ENCODE measurements around the gene ABCC1. TPM values are rescaled to one million over a fixed set of nuclear protein-coding genes. Genes with fewer than 3 reads are reported as not detected.

The ABCC1 gene
- total and polyA plus RNA-seq, 2 of the 8 experiments (the other 6 are each of a cell fraction or from before 2014, with no cell fraction given), result 42.6 to 66.8 TPM

DNA sequence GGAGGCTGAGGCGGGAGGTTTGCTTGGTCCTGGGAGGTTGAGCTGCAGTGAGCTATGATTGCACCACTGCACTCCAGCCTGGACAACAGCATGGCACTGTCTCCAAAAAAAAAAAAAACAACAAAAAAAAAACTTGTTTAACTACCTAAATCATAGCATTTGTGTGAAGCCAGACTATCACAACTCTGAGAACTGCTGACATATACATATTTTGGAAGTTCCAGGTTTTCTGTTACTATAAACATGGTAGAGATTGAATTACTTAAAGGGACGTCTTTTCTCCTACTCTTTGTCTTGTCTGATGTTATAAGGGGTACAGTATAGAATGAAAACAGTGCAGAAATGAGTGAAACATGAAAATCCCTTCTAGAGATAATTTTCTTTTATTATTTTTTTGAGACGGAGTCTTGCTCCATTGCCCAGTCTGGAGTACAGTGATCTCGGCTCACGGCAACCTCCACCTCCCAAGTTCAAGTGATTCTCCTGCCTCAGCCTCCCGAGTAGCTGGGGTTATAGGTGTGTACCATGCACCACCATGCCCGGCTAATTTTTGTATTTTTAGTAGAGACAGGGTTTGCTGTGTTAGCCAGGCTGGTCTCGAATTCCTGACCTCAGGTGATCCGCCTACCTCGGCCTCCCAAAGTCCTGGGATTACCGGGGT is 18.4 kb downstream of the ABCC1 start:
- no peak overlapping the region for H4K5ac ChIP-seq (ENCODE audit: insufficient read length, low read depth, low read length)
- H3K9me3 ChIP-seq (ENCODE audit: insufficient read depth in 2 of 2, low read depth in 1 of 2, low read length in 1 of 2), result peaks cover 8% of the 10 kb centered on the region in 2 experiments
- TF ChIP-seq EZH2 (IDR thresholded peaks at IDR 0.05; ENCODE audit: low read depth, low read length, severe bottlenecking) (no peak), MAFK (IDR thresholded peaks at IDR 0.05; ENCODE audit: low read depth, low read length) (peak; percentile 38; the same call in 1 of the 2 replicates), HDAC6 (IDR thresholded peaks at IDR 0.05; ENCODE audit: low read depth, low read length) (no peak), PHF8 (conservative IDR thresholded peaks at IDR 0.05; ENCODE audit: low read depth, low read length) (no peak), CEBPB (IDR thresholded peaks at IDR 0.05; ENCODE audit: low read depth, low read length) (no peak), TAF1 (IDR thresholded peaks at IDR 0.05; ENCODE audit: low read depth, low read length) (no peak), NRF1 (IDR thresholded peaks at IDR 0.05; ENCODE audit: low read depth, low read length) (no peak)
- H3K4me1 ChIP-seq (replicated peaks in 1 of 4; ENCODE audit: control insufficient read depth in 3 of 4, insufficient read depth in 4 of 4, low read length in 3 of 4), result peaks cover 5 to 27% (median 24%) of the 10 kb centered on the region in 4 experiments; a peak in 6 of 7 replicates
- peaks cover 4 to 75% of the 10 kb centered on the region in 2 experiments; a peak in 2 of 4 replicates for H3K79me2 ChIP-seq (ENCODE audit: control insufficient read depth in 1 of 2, insufficient read depth in 2 of 2, low read length in 2 of 2)
- no peak overlapping the region for H3K56ac ChIP-seq (replicated peaks; ENCODE audit: insufficient read length, low read depth, low read length)
- no peak for DNase-seq (ENCODE audit: low read depth in 1 of 2, low spot score in 2 of 2)
- WGBS, 2 experiments (ENCODE audit: extremely low coverage in 1 of 2, insufficient coverage in 1 of 2, insufficient read length in 1 of 2, insufficient replicate concordance in 2 of 2, low coverage in 1 of 2, low lambda C conversion rate in 2 of 2, missing lambda C conversion rate in 1 of 2), result 94% methylated on average over 11 of the region's 11 CpGs; no CpG with 5 or more reads in 1 of the 2 experiments
- no peak overlapping the region for H2AFZ ChIP-seq (ENCODE audit: low read length)
- no peak overlapping the region for H3K9ac ChIP-seq (replicated peaks in 1 of 4; ENCODE audit: extremely low read depth in 1 of 4, low read depth in 3 of 4, low read length in 3 of 4)
- H2BK120ac ChIP-seq (replicated peaks; ENCODE audit: low read depth, low read length), result no peak overlapping the region
- 0 out of 2 replicates have a peak overlapping the region, but pooled peaks have one; percentile 3 for H2BK15ac ChIP-seq (ENCODE audit: low read length)
- no peak overlapping the region for H2BK5ac ChIP-seq (ENCODE audit: low read depth, low read length)
- H3K23me2 ChIP-seq (ENCODE audit: low read depth, low read length), result peaks cover 5% of the 10 kb centered on the region
- peaks cover 12% of the 10 kb centered on the region for H3K79me1 ChIP-seq (ENCODE audit: low read depth, low read length)
- H4K8ac ChIP-seq (ENCODE audit: extremely low read depth, insufficient read depth, low read length), result no peak overlapping the region
- no peak overlapping the region for H3K14ac ChIP-seq (ENCODE audit: insufficient read length)
- H2BK20ac ChIP-seq (ENCODE audit: low read length), result no peak overlapping the region
- H4K20me1 ChIP-seq (replicated peaks in 1 of 2; ENCODE audit: control insufficient read depth in 1 of 2, insufficient read depth in 2 of 2, low read length in 2 of 2), result no peaks in the 10 kb centered on the region
- H3K4ac ChIP-seq (replicated peaks; ENCODE audit: insufficient read length, low read depth, low read length), result no peak overlapping the region
- no peak overlapping the region for H2BK12ac ChIP-seq (ENCODE audit: low read depth, low read length)
- no peak overlapping the region for H2AK5ac ChIP-seq (ENCODE audit: low read depth, low read length)
- no peak overlapping the region for H3K4me3 ChIP-seq (ENCODE audit: extremely low read depth in 1 of 4, insufficient read depth in 2 of 4, low read depth in 3 of 4, low read length in 4 of 4)
- ChIA-PET POLR2A (ENCODE audit: partially characterized antibody) (interaction anchor here (1.1 kb wide), 1 partner anchor 11 kb away, joined by 5 read pairs; no protein-coding TSS in a partner anchor), CTCF (ENCODE audit: partially characterized antibody) (interaction anchor here (0.6 to 1.6 kb wide), 6 partner anchors 26 to 1961 kb away, joined by 3 to 8 read pairs (median 3); no protein-coding TSS in a partner anchor)
- H3K27ac ChIP-seq (ENCODE audit: low read depth, low read length), result no peak overlapping the region
- no peak for FAIRE-seq
- no peak overlapping the region for H3K4me2 ChIP-seq (ENCODE audit: insufficient read depth in 1 of 2, low read depth in 2 of 2, low read length in 2 of 2)
- H3K18ac ChIP-seq (ENCODE audit: extremely low read depth, low read length), result no peak overlapping the region
- no peak overlapping the region for H3K23ac ChIP-seq (ENCODE audit: insufficient read length)
- H3K27me3 ChIP-seq (replicated peaks in 1 of 4; ENCODE audit: control insufficient read depth in 3 of 4, extremely low read depth in 1 of 4, insufficient read depth in 3 of 4, low read length in 3 of 4), result no peaks in the 10 kb centered on the region
- peaks cover 0 to 8% (median 3%) of the 10 kb centered on the region in 4 experiments; a peak in 3 of 8 replicates for H3K36me3 ChIP-seq (ENCODE audit: control insufficient read depth in 2 of 4, insufficient read depth in 4 of 4, low read length in 3 of 4)
- no peak overlapping the region for H4K91ac ChIP-seq (replicated peaks; ENCODE audit: insufficient read length, low read length)
